Uterus (tissue), 4 donors: Measurements from ENCODE around the gene SUPT20H. TPM values are rescaled to one million over a fixed set of nuclear protein-coding genes. Genes with fewer than 3 reads are reported as not detected.

Experiments
- DNase-seq, 2 donors: peaks; one replicate each; pipeline ENCODE4 v3.0.0-alpha.2; 2019 to 2020
- H3K27ac ChIP-seq, 2 donors: fragments of 200-600 bp; sonication (generic); 1 replicate in 1 of 2; 2 replicates in 1 of 2; pipeline ENCODE4 v1.5.1; 2016 to 2018
- H3K27me3 ChIP-seq, 2 donors: fragments of 200-600 bp; sonication (generic); one replicate each; pipeline ENCODE4 v1.5.1; 2018 to 2019; ENCODE audit warnings: control low read depth in 1 of 2
- H3K36me3 ChIP-seq, 2 donors: fragments of 200-600 bp; sonication (generic); one replicate each; pipeline ENCODE4 v1.5.1; 2019; ENCODE audit warnings: control low read depth in 1 of 2
- H3K4me1 ChIP-seq, 2 donors: fragments of 200-600 bp; sonication (generic); one replicate each; pipeline ENCODE4 v1.5.1; 2018 to 2019; ENCODE audit warnings: control low read depth in 1 of 2
- H3K4me3 ChIP-seq, 2 donors: fragments of 200-600 bp; sonication (generic); 1 replicate in 1 of 2; 2 replicates in 1 of 2; pipeline ENCODE4 v1.5.1; 2018 to 2019; ENCODE audit warnings: mild to moderate bottlenecking in 1 of 2
- H3K9me3 ChIP-seq, 2 donors: fragments of 200-600 bp; sonication (generic); one replicate each; pipeline ENCODE4 v1.5.1; 2019; ENCODE audit warnings: control low read depth in 1 of 2
- POLR2A ChIP-seq, 2 donors: fragments of 450-650 bp; IDR thresholded peaks; one replicate each; pipeline ENCODE4 v1.6.1; 2016; ENCODE audit warnings: antibody characterized with exemption in 2 of 2, mild to moderate bottlenecking in 1 of 2, moderate library complexity in 1 of 2
- intact Hi-C: fragments of 100-400 bp; cut with DNase I; formaldehyde crosslinking; loops from one replicate; pipeline ENCODE4 v1.15.1; 2023; ENCODE audit warnings: low total_unique reads
- total RNA-seq, 4 donors: library from RNA; depleted of rRNA in 3 of 4; stranded (reverse); fragments of >200 nt in 3 of 4; gene quantifications; one replicate each; pipeline versions ENCODE4 v1.1.0 to v1.2.4, GENCODE V29; 2014 to 2023
- TF ChIP-seq, protein P1 (sequence below), 4 experiments: fragments of 200-600 bp in 2 of 4; fragments of 450-650 bp in 2 of 4; sonication (generic) in 2 of 4; IDR thresholded peaks; one replicate each; pipeline ENCODE4 v1.5.1; 2016 to 2019; ENCODE audit warnings: antibody characterized with exemption in 4 of 4, mild to moderate bottlenecking in 2 of 4, moderate library complexity in 1 of 4
- donor health status: DM: yes; HTN: yes; CAD: no.

Gene SUPT20H
- total RNA-seq, 4 donors from 2014 or later, result 39.7 to 119 (median 88.2) TPM

DNA sequence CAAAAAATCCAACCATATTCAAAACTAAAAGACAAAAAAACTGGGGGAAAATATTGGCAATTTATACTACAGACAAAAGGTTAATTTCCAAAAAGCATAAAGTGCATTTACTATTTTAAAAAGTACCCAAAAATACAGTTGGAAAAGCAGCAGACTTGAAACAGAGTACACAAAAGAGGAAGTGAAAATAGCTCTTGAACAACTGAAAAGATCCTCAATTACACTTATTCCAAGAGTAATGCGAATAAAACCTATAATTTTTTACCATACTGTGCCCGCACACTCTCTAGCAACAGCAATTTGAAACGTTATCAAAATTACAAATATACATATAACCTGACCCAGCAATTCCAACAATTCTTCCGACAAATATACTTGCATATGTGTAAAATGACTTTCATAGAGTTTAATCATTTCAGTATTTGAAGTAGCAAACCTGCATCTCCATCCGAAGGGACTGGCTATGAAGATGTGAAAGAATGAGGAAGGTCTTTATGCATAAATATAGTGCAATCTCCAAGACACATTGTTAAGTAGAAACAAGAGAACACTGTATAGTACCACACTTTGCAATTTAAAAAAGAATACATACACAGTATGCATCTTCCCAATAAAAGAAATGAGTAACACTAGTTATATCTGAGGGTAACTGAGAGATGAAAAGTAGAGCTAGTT lies 85.7 kb downstream of the SUPT20H start:
- intact Hi-C loops, result no loop called here
- no peaks in the 10 kb centered on the region for H3K36me3 ChIP-seq
- TF ChIP-seq, protein P1, sequence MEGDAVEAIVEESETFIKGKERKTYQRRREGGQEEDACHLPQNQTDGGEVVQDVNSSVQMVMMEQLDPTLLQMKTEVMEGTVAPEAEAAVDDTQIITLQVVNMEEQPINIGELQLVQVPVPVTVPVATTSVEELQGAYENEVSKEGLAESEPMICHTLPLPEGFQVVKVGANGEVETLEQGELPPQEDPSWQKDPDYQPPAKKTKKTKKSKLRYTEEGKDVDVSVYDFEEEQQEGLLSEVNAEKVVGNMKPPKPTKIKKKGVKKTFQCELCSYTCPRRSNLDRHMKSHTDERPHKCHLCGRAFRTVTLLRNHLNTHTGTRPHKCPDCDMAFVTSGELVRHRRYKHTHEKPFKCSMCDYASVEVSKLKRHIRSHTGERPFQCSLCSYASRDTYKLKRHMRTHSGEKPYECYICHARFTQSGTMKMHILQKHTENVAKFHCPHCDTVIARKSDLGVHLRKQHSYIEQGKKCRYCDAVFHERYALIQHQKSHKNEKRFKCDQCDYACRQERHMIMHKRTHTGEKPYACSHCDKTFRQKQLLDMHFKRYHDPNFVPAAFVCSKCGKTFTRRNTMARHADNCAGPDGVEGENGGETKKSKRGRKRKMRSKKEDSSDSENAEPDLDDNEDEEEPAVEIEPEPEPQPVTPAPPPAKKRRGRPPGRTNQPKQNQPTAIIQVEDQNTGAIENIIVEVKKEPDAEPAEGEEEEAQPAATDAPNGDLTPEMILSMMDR (IDR thresholded peaks at IDR 0.05), result no peak
- TF ChIP-seq POLR2A (IDR thresholded peaks at IDR 0.05), result no peak

DNA sequence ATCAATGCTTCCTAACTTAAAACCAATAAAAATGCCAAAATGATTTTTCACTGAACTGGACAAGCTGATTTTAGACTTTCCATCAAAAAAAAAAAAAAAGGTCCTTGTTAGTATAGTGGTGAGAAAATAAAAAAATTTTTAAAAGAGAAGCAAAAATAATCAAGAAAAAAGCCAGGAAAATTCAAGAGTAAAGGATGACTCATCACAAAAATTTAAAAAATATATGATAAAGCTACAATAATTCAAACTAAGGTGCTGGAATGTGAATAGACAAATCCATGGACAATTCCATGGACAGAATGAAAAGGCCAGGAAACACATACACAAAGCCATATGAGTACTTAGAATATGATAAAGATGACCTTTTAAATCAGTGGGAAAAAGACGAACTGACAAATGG lies 86.5 kb downstream of the SUPT20H start:
- H3K4me1 ChIP-seq, result no peaks in the 10 kb centered on the region
- H3K4me3 ChIP-seq, result no peak overlapping the region
- TF ChIP-seq, protein P1 (IDR thresholded peaks at IDR 0.05), result no peak
- TF ChIP-seq POLR2A (IDR thresholded peaks at IDR 0.05), result no peak
- no peak for DNase-seq
- H3K27ac ChIP-seq, result no peak overlapping the region
- H3K27me3 ChIP-seq, result no peaks in the 10 kb centered on the region
- intact Hi-C loops, result no loop called here
- no peaks in the 10 kb centered on the region for H3K36me3 ChIP-seq
- no peaks in the 10 kb centered on the region for H3K9me3 ChIP-seq

More for the DNA sequence above, 85.7 kb downstream of the SUPT20H start:
- Histone ChIP-seq H3K4me1 (no peaks in the 10 kb centered on the region), H3K27ac (no peak overlapping the region), H3K4me3 (no peak overlapping the region), H3K27me3 (no peaks in the 10 kb centered on the region), H3K9me3 (no peaks in the 10 kb centered on the region)
- DNase-seq, result no peak

- no peak for DNase-seq
- Histone ChIP-seq H3K9me3 (no peaks in the 10 kb centered on the region), H3K36me3 (no peaks in the 10 kb centered on the region), H3K27ac (no peak overlapping the region), H3K4me3 (no peak overlapping the region), H3K27me3 (no peaks in the 10 kb centered on the region), H3K4me1 (no peaks in the 10 kb centered on the region)
- intact Hi-C loops, result no loop called here
- TF ChIP-seq POLR2A (IDR thresholded peaks at IDR 0.05), result no peak
- TF ChIP-seq, protein P1 (IDR thresholded peaks at IDR 0.05), result no peak
Observed at GRCh38 chr13:36966404-36966803, 93.1 kb downstream of the SUPT20H start.

DNA sequence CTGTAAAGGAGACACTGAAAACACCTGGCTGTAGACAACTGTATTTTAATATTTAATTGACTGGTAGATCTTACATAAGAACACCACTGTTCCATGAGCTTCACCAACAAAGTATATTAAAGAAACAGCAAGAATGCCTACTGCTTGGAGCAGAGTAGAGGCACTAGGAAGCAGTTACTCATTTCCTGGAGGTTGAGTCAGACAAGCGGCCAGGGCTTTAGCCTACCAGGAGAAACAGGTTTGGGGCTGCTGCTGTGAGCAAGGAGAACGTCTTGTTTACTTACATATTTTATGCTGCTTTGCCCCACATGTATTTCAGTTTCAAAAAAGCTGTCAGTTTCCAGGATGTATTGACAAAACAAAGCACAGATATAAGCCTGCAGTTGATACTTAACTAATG lies 93.7 kb downstream of the SUPT20H start:
- TF ChIP-seq, protein P1 (IDR thresholded peaks at IDR 0.05), result no peak
- no peak for TF ChIP-seq POLR2A (IDR thresholded peaks at IDR 0.05)
- H3K9me3 ChIP-seq, result no peaks in the 10 kb centered on the region
- no peak overlapping the region for H3K27ac ChIP-seq
- H3K4me1 ChIP-seq, result no peaks in the 10 kb centered on the region
- no peak overlapping the region for H3K4me3 ChIP-seq
- no peaks in the 10 kb centered on the region for H3K27me3 ChIP-seq
- no peak for DNase-seq
- no peaks in the 10 kb centered on the region for H3K36me3 ChIP-seq
- intact Hi-C loops, result no loop called here

DNA sequence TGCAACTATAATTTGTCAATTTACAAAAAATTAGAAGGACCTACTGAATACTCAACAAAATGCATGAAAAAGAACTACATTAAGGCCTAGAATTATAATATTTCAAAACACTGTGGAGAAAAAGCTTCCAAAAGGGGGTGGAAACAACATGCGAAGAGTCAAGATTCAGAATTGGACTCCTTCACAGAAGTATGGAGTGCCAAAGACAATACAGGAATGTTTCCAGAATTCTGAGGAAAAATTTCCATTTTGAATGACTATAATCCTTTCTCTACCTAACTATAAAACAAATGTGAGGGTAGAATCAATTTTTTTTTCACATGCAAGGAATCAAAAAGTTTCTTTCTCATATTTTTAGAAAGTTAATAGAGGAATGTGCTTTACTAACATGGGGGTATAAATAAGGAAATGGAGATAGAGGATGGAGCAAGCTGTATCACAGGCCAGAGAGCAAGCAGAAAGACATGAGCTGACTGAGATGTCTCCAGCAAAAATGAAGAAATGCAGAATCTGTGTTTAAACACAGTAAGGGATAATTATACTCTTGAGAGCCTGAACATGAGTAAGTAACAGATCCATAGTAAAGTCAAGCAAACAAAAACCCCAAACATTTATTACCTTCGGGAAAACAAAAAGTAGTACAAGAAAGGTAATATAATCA lies 99.9 kb downstream of the SUPT20H start:
- Histone ChIP-seq H3K4me3 (no peak overlapping the region), H3K27ac (no peak overlapping the region), H3K27me3 (no peaks in the 10 kb centered on the region), H3K4me1 (no peaks in the 10 kb centered on the region), H3K9me3 (no peaks in the 10 kb centered on the region), H3K36me3 (no peaks in the 10 kb centered on the region)
- no peak for DNase-seq
- intact Hi-C loops, result no loop called here
- TF ChIP-seq POLR2A (IDR thresholded peaks at IDR 0.05), result no peak
- TF ChIP-seq, protein P1 (IDR thresholded peaks at IDR 0.05), result no peak
